H1 (cell line): Measurements from ENCODE around the gene PPARD. TPM values are rescaled to one million over a fixed set of nuclear protein-coding genes. Genes with fewer than 3 reads are reported as not detected.

ENCODE experiments used
- CTBP2 ChIP-seq: IDR thresholded peaks from 2 replicates; pipeline ENCODE4 v1.7.0; 2011; ENCODE audit warnings: borderline replicate concordance, mild to moderate bottlenecking, moderate library complexity, mixed read lengths, low read length; ENCODE audit not compliant: insufficient read depth, insufficient read length
- CTCF ChIP-seq, 3 experiments: IDR thresholded peaks; 1 replicate in 2 of 3; 2 replicates in 1 of 3; pipeline versions ENCODE4 v1.5.1 to v1.6.1; 2011; ENCODE audit warnings: low read length in 3 of 3, mild to moderate bottlenecking in 3 of 3, inconsistent platforms in 2 of 3, low read depth in 1 of 3, moderate library complexity in 1 of 3; ENCODE audit not compliant: insufficient read depth in 1 of 3; ENCODE audit errors: control extremely low read depth in 1 of 3
- FOSL1 ChIP-seq: IDR thresholded peaks from 2 replicates; pipeline ENCODE4 v1.6.1; 2011; ENCODE audit warnings: mild to moderate bottlenecking, low read depth, low read length, moderate library complexity; ENCODE audit not compliant: insufficient read depth
- SRF ChIP-seq: IDR thresholded peaks from 2 replicates; pipeline ENCODE4 v1.6.1; 2011; ENCODE audit warnings: mild to moderate bottlenecking, low read depth, low read length, moderate library complexity
- TBP ChIP-seq: IDR thresholded peaks from 2 replicates; pipeline ENCODE4 v1.6.1; 2011; ENCODE audit warnings: low read depth, low read length, improper control_type of control experiment
- TCF12 ChIP-seq: IDR thresholded peaks from 2 replicates; pipeline ENCODE4 v1.6.1; 2011; ENCODE audit warnings: low read depth, mild to moderate bottlenecking, low read length
- polyA plus RNA-seq, 7 experiments: library from polyadenylated mRNA; depleted of rRNA in 3 of 7; stranded (reverse) in 5 of 7; unstranded in 2 of 7; fragments of >200 nt in 5 of 7; fragments of 200-250 nt in 2 of 7; gene quantifications; 1 replicate in 5 of 7; 2 replicates in 1 of 7; 4 replicates in 1 of 7; pipeline versions ENCODE4 v1.2.1 to v1.2.3, GENCODE V29; 2011 to 2013; ENCODE audit warnings: missing spikeins in 2 of 7, mixed read lengths in 2 of 7
- total RNA-seq: library from RNA; stranded (reverse); fragmentation: NEBNext Ultra II Directional; extraction: Animal tissue kit (Norgen Biotek cat#: 25700); gene quantifications from 2 replicates; pipeline ENCODE4 v1.2.1, GENCODE V29; 2021
- TF ChIP-seq, protein P1 (sequence below): IDR thresholded peaks from 2 replicates; pipeline ENCODE4 v1.6.1; 2012; ENCODE audit warnings: inconsistent platforms

PPARD gene
- total and polyA plus RNA-seq, 2 of the 8 experiments (the other 6 are each of a cell fraction or from before 2014, with no cell fraction given) = 14.6 to 14.9 TPM

DNA sequence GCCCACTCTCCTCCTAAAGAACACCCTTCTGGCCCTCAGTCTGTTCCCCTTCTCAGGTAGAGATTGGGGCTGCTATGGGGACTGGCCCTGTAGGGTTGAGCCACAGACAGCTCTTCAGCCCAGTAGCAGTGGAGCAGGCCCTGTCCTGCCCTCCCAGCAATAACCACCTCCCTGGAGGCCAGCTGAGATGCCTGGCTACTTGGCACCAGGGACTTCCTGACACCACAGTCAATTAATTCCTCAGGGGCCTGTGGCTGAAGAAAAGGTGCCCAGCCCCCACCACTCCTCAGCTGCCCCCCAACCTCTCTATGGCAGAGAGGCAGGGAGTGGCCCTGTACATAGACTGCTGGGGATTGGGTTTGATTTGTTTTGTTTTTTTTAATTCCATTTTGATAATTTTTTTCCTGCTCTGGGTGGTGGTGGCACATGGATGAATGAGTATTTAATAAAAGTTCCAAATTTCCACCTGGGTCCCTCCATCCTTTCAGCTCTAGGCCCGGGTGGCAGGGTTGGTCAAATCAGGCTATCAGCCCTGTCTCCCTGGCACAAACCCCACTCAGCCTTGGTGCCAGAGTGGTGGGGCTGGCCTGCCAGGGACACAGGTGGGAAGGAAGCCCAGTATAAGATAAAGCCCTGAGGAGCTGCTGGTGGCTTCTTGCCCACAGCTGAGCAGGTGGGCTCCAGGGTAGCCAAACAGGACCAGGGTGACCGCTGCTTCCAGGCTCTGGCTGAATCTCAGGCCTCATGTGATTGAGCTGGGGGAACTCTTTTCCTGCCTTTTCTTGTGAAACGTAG is 46.6 kb upstream of the PPARD start (continued):
- TF ChIP-seq TCF12 = no peak
- TF ChIP-seq CTBP2 = no peak
- TF ChIP-seq, protein P1, sequence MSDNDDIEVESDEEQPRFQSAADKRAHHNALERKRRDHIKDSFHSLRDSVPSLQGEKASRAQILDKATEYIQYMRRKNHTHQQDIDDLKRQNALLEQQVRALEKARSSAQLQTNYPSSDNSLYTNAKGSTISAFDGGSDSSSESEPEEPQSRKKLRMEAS = no peak
- TF ChIP-seq FOSL1 = no peak
- no peak for TF ChIP-seq SRF
- TF ChIP-seq TBP = no peak
- no peak for TF ChIP-seq CTCF (IDR thresholded peaks at IDR 0.05; ENCODE audit: control extremely low read depth in 1 of 3, insufficient read depth in 1 of 3, low read depth in 1 of 3, low read length in 3 of 3)
